Body of pancreas (tissue), 2 donors: Measurements from ENCODE around the gene MICU2. TPM values are rescaled to one million over a fixed set of nuclear protein-coding genes. Genes with fewer than 3 reads are reported as not detected.

Experiments used
- small RNA-seq: library from RNA; depleted of rRNA; stranded (forward); fragments of <200 nt; gene quantifications from one replicate; pipeline ENCODE3, GENCODE V24; 2016
- total RNA-seq, 2 donors: library from RNA; depleted of rRNA; stranded (reverse); fragments of >200 nt; gene quantifications; one replicate each; pipeline ENCODE4 v1.1.0, GENCODE V29; 2016

The MICU2 gene
- total RNA-seq, 2 donors from 2014 or later: 31.6 to 62.6 TPM

Small RNA genes lying within 50 kb of the gene (small RNA-seq; reads per million reads assigned to genes)
- not detected for gene RNU6-59P

Other genes with a start within 250 kb of the MICU2 start
- gene ZDHHC20, start 144.9 kb downstream of the MICU2 start, total RNA-seq: 10 to 100 TPM; 16.5 to 22.1 TPM
- 1 to 10 TPM in 1 of 2 donors, under 1 TPM in 1; 0.26 to 1.3 TPM for gene FGF9, start 66.9 kb upstream of the MICU2 start, total RNA-seq